ENCODE results near the gene ACHE. TPM values are rescaled to one million over a fixed set of nuclear protein-coding genes. Genes with fewer than 3 reads are reported as not detected.
A peak's percentile ranks its signal among the peaks of the same experiment; 100 is the strongest.
"Not testable (repeated sequence)": the region's sequence is repeated elsewhere in the genome, so short reads cannot be mapped to it uniquely, and the experiment has no call there.

The ACHE gene
- total RNA-seq = 1 to 10 TPM in 1 of 5 donors, under 1 TPM in 1, not detected in 3; 0.43 to 2.4 TPM
- 1 to 10 TPM in 1 of 3 donors, under 1 TPM in 2; 0.25 to 1.5 (median 0.31) TPM for polyA plus RNA-seq
- long read RNA-seq, donor 1, partial matches to known transcripts = 0 of 1 reads
- long read RNA-seq, donor 1, other reads (novel, unspliced or antisense) = 0 of 1 reads
- long read RNA-seq, donor 2, partial matches to known transcripts = 0 of 5 reads
- long read RNA-seq, donor 2, other reads (novel, unspliced or antisense) = 0 of 5 reads
- long read RNA-seq, donor 3 = 0 reads
- long read RNA-seq, donor 4, partial matches to known transcripts = 0 of 1 reads
- long read RNA-seq, donor 4, other reads (novel, unspliced or antisense) = 0 of 1 reads
- long read RNA-seq, donor 5 = 0 reads
- long read RNA-seq, donor 6, partial matches to known transcripts = 0 of 4 reads
- long read RNA-seq, donor 6, other reads (novel, unspliced or antisense) = 0 of 4 reads
- long read RNA-seq, donor 7, partial matches to known transcripts = 0 of 5 reads
- long read RNA-seq, donor 7, other reads (novel, unspliced or antisense) = 0 of 5 reads
- long read RNA-seq, donor 8, partial matches to known transcripts = 0 of 1 reads
- long read RNA-seq, donor 8, other reads (novel, unspliced or antisense) = 0 of 1 reads
- long read RNA-seq, donor 9 = 0 reads
- long read RNA-seq, donor 10 = 0 reads

GRCh38 chr7:100895701-100895955, at the start of gene ACHE:
Gene ACHE (minus strand): TSS chr7:100895888. CDS start chr7:100894232, 1,656 bp downstream.
- Histone ChIP-seq H3K27me3 (peaks cover 19 to 86% (median 34%) of the 10 kb centered on the region in 3 donors), H3K4me3 (peak within 1 kb of the TSS; percentile 41 to 56 (median 46)), H3K4me1 (peaks cover 36 to 46% (median 43%) of the 10 kb centered on the region in 4 donors), H3K36me3 (no peaks in the 10 kb centered on the region), H3K9me3 (no peaks in the 10 kb centered on the region), H3K27ac (peak within 1 kb of the TSS in 2 of 5 donors; percentile 40 to 42)
- TF ChIP-seq POLR2A (IDR thresholded peaks at IDR 0.05) = no peak
- TF ChIP-seq EP300 (IDR thresholded peaks at IDR 0.05) = no peak
- TF ChIP-seq, protein P1, sequence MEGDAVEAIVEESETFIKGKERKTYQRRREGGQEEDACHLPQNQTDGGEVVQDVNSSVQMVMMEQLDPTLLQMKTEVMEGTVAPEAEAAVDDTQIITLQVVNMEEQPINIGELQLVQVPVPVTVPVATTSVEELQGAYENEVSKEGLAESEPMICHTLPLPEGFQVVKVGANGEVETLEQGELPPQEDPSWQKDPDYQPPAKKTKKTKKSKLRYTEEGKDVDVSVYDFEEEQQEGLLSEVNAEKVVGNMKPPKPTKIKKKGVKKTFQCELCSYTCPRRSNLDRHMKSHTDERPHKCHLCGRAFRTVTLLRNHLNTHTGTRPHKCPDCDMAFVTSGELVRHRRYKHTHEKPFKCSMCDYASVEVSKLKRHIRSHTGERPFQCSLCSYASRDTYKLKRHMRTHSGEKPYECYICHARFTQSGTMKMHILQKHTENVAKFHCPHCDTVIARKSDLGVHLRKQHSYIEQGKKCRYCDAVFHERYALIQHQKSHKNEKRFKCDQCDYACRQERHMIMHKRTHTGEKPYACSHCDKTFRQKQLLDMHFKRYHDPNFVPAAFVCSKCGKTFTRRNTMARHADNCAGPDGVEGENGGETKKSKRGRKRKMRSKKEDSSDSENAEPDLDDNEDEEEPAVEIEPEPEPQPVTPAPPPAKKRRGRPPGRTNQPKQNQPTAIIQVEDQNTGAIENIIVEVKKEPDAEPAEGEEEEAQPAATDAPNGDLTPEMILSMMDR (IDR thresholded peaks at IDR 0.05) = no peak
- no peak for TF ChIP-seq POLR2AphosphoS5 (IDR thresholded peaks at IDR 0.05)
- DNase-seq = no peak
- 0 to 2% (median 1%) methylated on average over 7 to 31 of the region's 32 CpGs; no CpG with 5 or more reads in 1 of the 5 donors for WGBS, 5 donors
- intact Hi-C loops (cut with DNase I; ENCODE audit: low total_unique reads) = loop anchor here (5.0 kb wide), 1 partner anchor 162 kb away; no protein-coding TSS in a partner anchor

DNA sequence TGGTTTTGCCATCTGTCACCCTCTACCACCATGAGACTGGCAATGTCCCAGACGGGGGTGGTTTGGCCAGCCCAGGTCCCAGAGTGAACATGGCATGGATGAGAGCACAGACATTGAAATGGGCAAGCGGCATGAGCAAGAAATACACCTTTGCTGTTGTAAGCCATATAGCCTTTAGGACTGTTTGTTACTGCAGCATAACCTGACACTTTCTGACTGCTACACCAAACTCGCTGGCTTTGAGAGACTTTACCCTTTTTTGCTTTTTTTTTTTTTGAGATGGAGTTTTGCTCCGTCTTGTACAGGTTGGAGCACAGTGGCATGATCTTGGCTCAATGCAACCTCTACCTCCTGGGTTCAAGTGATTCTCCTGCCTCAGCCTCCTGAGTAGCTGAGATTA, 48.5 kb upstream of the ACHE start:
- 80 to 93% (median 82%) methylated on average over 4 of the region's 4 CpGs for WGBS, 5 donors
- intact Hi-C loops (cut with DNase I; ENCODE audit: low total_unique reads) = no loop called here
- TF ChIP-seq, protein P1 (IDR thresholded peaks at IDR 0.05) = no peak
- Histone ChIP-seq H3K4me3 (no peak overlapping the region), H3K4me1 (peaks cover 0 to 7% (median 4%) of the 10 kb centered on the region in 4 donors), H3K9me3 (peaks cover 0 to 17% (median 12%) of the 10 kb centered on the region in 4 donors), H3K27me3 (peaks cover 0 to 24% (median under 1%) of the 10 kb centered on the region in 3 donors), H3K36me3 (no peaks in the 10 kb centered on the region), H3K27ac (no peak overlapping the region)
- DNase-seq = no peak

- Histone ChIP-seq H3K27ac (no peak overlapping the region), H3K9me3 (peaks cover 0 to 21% (median 13%) of the 10 kb centered on the region in 4 donors), H3K27me3 (peaks cover 0 to 19% (median 0%) of the 10 kb centered on the region in 3 donors), H3K36me3 (no peaks in the 10 kb centered on the region), H3K4me3 (no peak overlapping the region), H3K4me1 (peaks cover 0 to 7% (median 2%) of the 10 kb centered on the region in 4 donors)
- DNase-seq = no peak
- intact Hi-C loops (cut with DNase I; ENCODE audit: low total_unique reads) = no loop called here
- TF ChIP-seq, protein P1 (IDR thresholded peaks at IDR 0.05) = no peak
- TF ChIP-seq EP300 (IDR thresholded peaks at IDR 0.05) (no peak), POLR2AphosphoS5 (IDR thresholded peaks at IDR 0.05) (no peak), POLR2A (IDR thresholded peaks at IDR 0.05) (no peak)
- 81 to 88% (median 83%) methylated on average over 5 of the region's 5 CpGs for WGBS, 5 donors
Measured at GRCh38 chr7:100943693-100944092, 48.0 kb upstream of the ACHE start.

GRCh38 chr7:100942045-100942774, 46.5 kb upstream of the ACHE start:
- peak in 1 of 2 donors; percentile 80 for DNase-seq
- TF ChIP-seq, protein P1 (IDR thresholded peaks at IDR 0.05) = no peak
- peaks cover 0 to 7% (median 2%) of the 10 kb centered on the region in 4 donors for H3K4me1 ChIP-seq
- peaks cover 0 to 18% (median 0%) of the 10 kb centered on the region in 3 donors for H3K27me3 ChIP-seq
- intact Hi-C loops (cut with DNase I; ENCODE audit: low total_unique reads) = no loop called here
- H3K4me3 ChIP-seq = no peak overlapping the region
- 43 to 54% (median 47%) methylated on average over 9 of the region's 9 CpGs for WGBS, 5 donors
- peak overlapping the region in 1 of 5 donors; percentile 56 for H3K27ac ChIP-seq
- no peaks in the 10 kb centered on the region for H3K36me3 ChIP-seq
- H3K9me3 ChIP-seq = peaks cover 0 to 21% (median 13%) of the 10 kb centered on the region in 4 donors

DNA sequence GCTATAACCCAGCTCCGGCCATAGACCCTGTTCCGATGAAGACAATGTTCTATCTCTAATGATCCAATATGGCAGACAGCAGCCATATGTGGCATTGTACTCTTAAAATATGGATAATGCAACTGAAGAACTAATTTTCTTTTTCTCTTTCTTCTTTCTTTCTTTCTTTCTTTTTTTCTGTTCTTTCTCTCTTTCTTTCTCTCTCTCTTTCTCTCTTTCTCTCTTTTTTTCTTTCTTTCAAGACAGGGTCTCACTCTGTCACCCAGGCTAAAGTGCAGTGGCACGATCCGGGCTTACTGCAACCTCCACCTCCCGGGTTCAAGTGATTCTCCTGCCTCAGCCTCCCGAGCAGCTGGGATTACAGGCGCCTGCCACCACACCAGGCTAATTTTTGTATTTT, 40.5 kb upstream of the ACHE start:
- DNase-seq; H3K4me1 ChIP-seq; H3K27ac ChIP-seq; H3K36me3 ChIP-seq; intact Hi-C loops (cut with DNase I; ENCODE audit: low total_unique reads); H3K4me3 ChIP-seq: not testable (repeated sequence)
- H3K27me3 ChIP-seq = peaks cover 0 to 16% (median 0%) of the 10 kb centered on the region in 3 donors
- WGBS, 5 donors = 87 to 95% (median 89%) methylated on average over 7 of the region's 7 CpGs
- H3K9me3 ChIP-seq = peaks cover 0 to 27% (median 15%) of the 10 kb centered on the region in 4 donors

- DNase-seq; intact Hi-C loops (cut with DNase I; ENCODE audit: low total_unique reads); H3K4me1 ChIP-seq; H3K27ac ChIP-seq; H3K4me3 ChIP-seq; H3K36me3 ChIP-seq: not testable (repeated sequence)
- H3K9me3 ChIP-seq = peaks cover 0 to 21% (median 13%) of the 10 kb centered on the region in 4 donors
- WGBS, 5 donors = 61 to 75% (median 67%) methylated on average over 2 of the region's 2 CpGs
- peaks cover 0 to 13% (median 0%) of the 10 kb centered on the region in 3 donors for H3K27me3 ChIP-seq
Measured at GRCh38 chr7:100935381-100935780, 39.7 kb upstream of the ACHE start.
